Hypothalamus (tissue), 51 donors: ENCODE measurements around the gene LRP1B.
"Not testable (repeated sequence)": the region's sequence is repeated elsewhere in the genome, so short reads cannot be mapped to it uniquely, and the experiment has no call there.

Source experiments
- DNase-seq, 51 donors: peaks; one replicate each; lab custom pipeline; 2025; lab: John Stamatoyannopoulos, UW

LRP1B gene

DNA sequence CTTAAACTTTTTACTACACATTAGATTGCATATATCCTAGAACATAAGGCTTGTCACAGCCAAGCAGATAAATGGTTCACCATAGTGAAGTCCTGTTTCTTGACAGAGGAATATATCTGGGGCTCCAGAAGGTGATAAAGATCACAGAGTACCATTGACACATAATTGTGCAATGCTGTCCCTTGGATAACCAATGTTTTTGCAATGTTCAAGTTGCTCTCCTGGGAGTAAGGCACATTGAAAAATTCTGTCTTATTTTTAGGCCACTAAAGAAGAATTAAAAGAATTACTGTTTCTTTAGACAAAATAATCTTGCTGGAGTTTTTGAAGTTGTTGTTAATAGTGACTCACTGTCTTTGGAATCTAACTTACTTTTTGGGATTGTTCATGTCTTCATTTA, 1132.8 kb downstream of the LRP1B start:
- no peak for DNase-seq

DNA sequence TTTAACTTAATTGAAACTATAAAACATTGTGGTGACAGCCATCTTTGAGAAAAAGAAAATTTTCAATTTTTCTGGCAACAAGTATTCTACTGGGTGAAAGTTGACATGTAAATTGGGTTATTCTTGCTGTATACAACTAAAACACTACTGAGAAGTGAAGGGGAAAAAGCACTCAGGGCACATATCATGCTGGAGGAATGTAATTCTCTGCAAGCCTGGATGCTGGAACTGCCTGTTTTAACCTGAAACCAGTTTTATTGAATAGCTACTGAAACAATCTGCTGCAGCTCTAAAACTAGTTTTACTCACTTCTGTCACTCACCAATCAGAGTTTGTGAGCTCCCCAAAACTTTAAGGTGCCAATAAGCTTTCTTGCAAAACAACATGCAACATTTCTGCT, 1136.0 kb downstream of the LRP1B start:
- DNase-seq = no peak

DNA sequence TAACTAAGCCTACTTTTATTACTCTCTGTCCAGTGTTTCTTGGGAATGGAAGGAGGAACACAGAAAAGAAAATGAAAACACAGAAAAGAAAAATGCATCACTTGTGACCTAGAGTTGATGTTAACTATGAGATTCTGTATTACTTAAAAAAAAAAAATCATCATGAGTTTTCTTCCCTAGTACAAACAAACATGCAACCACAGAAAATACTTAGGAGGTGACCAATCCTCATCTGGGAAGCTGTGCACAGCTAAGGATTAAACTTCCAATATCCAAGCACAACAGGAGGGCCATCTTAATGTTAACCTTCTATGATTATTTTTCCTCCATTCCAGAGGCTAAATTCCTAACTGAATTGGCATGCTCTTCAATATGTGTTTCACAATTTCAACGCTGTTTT, 1140.4 kb downstream of the LRP1B start:
- no peak for DNase-seq

DNA sequence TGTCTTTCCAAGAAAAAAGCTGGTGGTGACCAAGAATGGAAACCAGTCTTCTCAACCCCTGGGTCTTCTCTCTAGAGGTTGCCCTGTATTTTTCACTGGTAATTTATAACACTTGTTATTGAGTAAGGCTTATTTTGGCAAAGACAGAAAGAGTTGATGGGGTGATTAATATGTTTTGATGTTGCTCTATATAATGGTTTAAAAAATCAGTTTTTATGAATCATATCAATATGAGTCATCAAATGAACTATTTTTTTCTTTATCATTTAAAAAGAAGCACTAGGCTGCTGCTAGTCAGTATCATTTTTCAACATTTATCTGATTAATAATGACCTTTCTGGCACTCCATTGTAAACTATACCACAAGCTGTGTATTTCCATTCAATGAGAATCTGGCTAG, 1142.2 kb downstream of the LRP1B start:
- no peak for DNase-seq

DNA sequence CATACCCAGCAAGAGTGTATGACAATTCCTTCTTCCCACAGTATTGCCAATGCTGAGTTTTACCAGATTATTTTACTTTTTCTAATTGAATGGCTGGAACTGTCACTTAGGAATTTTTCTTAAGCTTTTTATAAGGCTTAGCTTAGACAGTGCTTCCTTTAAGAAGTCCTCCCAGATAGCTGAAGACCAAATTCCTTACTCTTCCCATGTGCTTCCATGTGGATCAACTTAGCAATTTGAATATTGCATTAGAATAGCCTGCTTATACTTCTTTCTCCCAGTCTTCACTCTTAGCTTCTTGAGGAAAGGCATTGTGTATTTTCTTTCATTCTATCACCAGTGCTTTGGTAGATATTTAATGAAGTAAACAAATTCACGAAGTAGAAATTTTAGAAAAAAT, 1144.4 kb downstream of the LRP1B start:
- no peak for DNase-seq

DNA sequence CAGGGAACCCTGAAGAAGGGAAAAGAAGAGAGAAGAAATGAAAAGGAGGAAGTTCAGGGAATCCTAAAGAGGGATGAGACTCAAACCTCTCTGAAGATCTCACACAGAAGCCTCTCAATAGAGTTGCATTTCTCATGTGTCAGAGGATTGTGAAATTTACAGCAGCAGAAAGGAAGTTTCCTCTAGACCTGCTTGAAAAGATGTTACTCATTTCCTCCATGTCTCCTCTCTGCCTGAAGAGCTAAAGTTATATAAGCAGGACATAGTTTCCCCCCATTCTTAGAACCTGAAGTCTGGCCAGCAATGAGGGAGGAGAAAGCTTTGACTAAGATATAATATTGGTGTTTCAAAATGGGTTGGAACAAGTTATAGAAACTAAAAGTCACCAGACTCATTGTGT, 1155.6 kb downstream of the LRP1B start:
- no peak for DNase-seq

DNA sequence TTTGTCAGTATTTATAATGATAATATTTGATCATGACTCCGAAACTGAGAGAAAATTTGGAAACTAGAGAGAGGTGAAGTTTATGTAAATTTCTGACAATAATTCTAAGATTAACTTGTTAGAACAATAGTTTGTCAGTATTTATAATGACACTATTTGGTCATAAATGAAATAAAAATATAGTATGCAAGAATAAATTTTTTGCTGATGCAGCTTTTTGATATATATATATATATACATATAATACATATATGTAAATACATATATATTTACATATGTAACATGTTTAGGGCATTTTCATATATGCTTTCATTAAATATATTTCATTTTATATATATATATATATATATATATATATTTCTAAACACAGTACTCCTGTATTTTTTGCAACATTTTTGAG, 1158.1 kb downstream of the LRP1B start:
- DNase-seq = no peak

DNA sequence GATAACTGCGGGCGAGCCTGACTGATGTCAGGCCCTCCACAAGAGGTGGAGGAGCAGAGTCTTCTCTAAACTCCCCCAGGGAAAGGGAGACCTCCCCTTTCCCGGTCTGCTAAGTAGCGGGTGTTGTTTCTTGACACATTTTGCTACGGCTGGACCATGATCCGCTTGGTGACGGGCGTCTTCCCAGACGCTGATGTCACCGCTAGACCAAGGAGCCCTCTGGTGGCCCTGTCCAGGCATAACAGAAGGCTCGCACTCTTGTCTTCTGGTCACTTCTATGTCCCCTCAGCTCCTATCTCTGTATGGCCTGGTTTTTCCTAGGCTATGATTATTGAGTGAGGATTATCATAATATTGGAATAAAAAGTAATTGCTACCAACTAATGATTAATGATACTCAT, 1166.5 kb downstream of the LRP1B start:
- DNase-seq = not testable (repeated sequence)

DNA sequence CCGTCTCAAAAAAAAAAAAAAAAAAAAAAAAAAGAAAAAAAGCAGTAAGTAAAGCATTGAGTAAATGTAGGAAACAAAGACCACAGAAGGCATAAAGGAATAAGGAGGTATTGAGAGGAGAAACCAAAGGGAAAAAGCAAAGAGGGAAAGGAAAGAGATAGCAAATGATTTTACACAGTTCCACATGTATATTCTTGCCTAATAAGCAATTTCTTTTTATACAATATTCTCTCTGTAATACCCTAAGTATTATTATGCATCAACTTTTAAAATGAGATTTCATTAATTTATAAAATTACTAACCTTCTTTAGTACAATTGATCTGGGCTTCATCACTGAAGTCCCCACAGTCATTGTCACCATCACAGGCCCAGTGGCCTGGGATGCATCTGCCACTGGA, 1180.9 kb downstream of the LRP1B start:
- DNase-seq = no peak

DNA sequence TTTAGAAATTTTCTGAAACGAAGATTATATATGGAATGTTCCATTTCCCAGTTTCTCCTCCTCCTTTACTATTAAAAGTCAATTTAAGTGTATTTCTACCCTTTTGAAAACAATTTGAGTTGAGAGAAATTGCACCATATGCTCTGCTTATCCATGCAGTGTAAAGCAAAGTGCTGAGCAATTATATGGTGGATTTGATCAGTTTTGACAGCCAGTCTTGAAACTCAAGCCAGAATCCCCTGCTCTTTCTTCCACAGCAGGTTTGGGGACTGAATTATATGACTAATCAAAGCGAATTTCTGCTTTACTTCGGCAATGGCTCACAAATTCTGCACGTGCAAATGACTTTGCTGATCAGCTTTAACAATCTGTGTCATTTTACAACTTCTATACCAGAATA, 1183.6 kb downstream of the LRP1B start:
- no peak for DNase-seq

DNA sequence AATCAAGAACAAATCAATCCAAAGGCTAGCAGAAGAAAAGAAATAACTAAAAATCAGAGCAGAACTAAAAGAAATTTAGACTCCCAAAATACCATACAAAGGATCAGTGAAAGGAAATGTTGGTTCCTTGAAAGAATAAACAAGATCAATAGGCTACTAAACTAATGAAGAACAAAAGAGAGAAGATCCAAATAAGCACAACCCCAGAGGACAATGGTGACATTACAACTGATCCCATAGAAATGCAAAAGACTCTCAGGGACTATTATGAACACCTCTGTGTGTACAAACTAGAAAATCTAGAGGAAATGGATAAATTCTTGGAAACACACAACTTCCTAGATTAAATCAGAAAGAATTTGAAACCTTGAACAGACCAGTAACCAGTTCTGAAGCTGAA, 1186.9 kb downstream of the LRP1B start:
- DNase-seq = no peak

DNA sequence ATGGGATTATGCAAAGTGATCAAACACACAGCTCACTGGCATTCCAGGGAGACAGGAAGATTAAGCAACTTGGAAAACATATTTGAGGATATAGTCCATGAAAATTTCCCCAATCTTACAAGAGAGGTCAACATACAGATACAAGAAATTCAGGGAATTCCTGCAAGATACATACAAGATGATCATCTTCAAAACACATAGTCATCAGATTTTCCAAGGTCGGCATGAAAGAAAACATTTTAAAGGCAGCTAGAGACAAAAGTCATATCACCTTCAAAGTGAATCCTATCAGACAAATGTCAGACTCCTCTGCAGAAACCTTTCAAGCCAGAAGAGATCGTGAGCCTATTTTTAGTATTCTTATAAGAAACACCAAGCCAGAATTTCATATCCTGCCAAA, 1188.5 kb downstream of the LRP1B start:
- no peak for DNase-seq

DNA sequence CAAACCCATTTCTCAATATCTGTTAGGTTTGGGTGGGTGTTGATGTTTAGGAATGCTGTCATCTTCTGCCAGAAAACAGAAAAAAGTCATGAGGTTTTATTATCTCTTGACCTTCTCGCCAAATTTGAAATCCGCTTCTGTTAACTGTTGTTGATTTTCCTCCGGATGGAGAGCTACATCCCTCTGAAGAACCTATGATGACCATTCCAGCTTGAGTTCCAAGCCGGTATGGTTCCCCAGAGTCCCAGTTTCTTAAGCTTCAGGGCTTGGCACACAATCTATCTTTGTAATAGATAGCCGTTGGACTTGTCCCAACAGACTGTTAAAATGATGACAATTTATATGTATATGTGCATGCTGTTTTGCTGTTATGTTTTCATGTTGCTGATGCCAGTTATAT, 1201.0 kb downstream of the LRP1B start:
- DNase-seq = no peak

DNA sequence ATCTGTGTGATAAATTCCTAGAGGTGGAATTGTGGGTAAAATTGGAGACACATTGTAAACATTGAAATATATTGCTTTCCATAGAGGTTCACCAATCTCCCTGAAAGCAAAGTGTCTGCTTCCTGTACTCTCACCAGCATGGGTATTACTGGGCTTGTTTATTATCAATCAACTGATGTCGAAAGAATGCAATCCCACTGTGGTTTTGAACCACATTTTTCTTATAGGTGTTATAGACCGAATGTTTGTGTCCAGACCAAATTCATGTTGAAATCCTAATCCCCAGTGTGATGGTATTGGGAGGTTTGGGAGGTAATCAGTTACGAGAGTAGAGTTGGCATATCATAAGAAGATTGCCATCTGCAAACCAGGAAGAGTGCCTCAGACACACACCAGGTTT, 1212.4 kb downstream of the LRP1B start:
- no peak for DNase-seq

DNA sequence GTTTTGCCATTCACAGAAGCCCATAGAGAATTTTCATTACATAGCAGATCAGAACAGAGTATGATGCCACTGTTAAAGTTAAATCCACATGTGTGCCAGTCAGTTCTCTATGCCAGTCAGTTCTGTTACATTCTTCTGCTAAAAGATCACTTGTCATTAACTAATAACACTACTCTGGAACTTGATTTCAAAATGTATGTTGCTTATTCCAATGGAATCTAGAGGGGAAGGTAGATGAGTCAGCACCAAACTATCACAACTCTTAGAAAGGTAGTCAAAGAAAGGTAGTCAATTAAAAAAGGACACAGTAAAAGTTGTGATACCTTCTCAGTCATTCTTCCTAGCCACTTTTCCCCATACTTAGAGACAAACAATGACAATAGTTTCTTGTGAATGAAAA, 1214.4 kb downstream of the LRP1B start:
- DNase-seq = no peak

DNA sequence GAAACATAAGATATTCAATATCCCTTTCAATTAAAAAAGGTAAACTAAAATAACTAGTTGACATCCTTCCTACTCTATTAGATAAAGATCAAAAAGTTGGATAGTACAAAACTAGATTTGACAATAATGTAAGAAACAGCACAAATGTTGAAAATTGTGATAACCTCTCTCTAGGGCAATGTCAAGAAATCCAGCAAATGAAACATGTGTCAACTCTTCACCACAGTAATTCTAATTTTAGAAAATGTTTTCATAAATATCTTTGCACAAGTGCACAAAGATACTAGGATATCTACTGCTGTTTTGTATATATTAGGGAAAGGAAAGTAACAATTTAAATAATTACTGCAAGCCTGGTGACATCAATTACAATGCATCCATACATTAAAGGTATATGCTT, 1220.1 kb downstream of the LRP1B start:
- no peak for DNase-seq

DNA sequence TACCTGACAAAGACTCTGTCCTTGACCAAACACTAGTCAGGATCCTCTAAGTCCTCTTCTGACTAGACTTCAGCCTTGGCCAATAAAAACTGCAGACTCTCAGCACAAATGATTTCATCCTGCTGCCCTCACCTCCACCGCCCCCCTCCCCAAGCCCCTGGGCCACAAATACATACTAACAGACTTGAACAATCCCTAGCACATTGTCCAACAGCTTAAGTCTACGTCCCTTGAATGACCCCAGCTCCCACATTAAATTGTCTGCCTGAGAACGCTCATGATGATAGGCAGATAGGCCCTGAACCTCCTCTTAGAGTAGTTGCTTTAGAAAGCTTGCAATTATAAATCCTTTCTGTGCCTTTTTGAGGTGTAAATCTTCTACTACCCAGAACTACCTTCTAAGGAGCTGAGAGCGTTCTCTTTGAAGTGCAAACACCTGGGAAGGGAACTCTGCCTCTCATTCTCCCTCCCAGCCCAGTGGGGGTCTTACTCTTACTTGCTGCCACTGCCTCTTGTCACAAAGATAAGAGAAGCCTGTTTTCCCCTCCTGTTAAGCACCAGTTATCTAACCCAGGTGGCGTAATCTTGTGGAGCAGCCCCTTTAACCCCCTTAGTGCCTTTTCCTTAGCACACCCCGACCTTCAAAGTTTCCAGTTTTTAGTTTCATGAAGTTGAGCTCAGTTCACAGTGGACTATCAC, 1225.6 kb downstream of the LRP1B start:
- no peak for DNase-seq

DNA sequence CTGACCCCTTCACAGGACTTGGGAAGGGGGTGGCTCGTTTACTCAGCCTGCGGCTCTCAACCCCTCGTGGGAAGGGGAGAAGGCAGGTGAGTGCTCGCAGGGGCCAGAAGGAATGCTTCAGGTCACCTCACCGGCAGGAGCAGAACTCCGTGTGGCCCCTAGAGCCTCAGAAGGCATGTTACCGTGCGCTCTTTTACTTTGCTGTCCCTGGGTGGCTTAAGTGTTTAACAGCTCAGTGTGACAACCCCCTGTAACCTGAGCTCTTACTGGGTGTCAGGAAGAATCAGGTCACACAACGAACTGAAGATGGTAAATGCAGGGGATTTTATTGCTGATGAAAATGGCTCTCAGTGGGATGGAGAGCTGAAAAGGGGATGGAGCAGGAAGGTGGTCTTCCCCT, 1235.4 kb downstream of the LRP1B start:
- DNase-seq = no peak

DNA sequence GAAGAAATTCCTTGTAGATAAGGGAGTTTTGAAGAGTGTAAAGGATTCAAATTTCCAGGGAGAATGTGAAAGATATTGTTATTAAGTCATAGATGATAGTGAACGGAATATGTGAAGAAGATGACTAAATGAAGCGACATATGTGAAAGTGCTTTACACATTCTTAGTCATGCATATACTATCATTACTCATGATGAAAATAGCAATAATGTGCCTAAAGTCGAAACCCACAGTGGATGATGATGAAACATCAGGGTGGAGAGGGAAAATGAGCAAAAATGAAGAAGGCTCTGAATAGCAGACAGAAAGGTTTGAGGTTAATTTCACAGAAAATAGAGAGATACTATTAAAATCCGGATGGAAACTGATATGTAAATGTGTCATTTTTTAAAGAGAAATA, 1237.1 kb downstream of the LRP1B start:
- no peak for DNase-seq

DNA sequence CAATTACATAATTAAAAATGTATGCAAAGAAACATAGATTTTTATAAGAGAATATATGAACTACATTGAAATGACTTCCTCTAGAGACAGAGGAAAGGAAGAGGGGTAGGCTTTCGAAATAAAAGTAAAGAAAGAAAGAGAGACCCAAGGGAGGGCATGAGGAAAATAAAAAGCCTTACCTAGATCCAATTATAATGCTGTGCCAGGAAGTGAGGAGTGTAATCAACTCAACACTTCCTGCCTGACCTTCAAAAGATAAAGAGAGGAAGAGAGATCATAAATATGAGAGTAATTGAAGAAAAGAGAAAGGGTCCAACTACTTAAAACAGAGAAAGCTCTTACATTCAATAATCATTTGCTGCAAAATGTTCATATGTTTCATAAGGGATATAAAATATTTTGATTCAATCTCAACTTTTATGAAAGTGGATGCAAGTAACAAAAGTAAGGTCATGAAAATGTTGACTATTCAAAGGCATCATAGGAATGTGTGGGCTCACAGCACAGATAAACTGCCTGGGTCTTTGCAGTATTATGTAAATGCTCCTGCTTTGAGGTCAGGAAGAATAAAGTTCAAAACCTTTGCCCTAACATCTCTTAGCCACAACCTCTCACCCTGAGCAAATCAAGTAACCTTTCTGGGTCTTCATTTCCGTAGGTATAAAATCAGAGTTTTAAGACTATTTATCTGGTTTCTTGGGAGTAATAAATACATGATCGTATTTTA, 1237.7 kb downstream of the LRP1B start:
- no peak for DNase-seq

DNA sequence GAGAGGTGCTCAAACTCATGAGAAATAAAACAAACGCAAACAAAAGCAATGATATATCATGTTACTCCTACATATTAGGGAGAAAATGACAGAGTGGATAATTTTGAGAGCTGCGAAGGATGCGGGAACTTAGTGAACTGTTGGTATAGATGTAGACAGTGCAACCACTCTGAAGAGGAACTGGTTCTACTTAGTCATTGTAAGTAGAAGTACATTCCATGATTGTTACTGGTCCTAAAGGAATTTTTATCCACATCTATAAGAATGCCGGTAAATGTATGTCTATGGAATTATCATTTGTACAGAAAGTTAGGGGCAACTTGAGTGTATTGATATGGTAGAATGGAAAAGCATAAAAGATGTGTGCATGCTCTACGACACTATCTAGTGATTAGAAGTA, 1238.4 kb downstream of the LRP1B start:
- no peak for DNase-seq

DNA sequence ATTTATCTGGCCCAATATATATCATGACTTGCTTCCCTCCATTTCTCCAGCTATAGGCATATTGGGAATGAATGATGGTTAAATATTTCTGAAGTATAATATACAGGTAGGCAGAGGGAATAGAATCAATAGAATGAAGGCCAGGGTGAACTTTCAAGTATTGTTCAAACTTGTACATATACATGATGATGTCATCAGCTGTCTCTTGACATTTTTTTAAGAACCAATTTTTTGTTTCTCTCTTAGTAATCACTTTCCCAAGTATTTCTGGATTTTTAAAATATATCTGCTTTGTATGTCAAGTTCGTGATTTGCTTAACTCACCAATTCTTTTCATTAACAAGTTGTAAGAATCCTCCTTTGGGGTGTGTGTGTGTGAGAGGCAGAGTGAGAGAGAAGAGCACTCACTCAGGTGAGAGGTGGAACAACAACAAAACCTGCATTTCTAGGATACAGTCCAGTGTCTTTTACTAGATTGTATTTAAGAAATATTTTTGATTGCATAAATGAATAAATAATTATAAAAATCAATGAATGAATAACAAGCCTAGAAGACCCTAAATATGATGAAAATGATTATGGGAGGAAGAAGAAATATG, 1239.1 kb downstream of the LRP1B start:
- no peak for DNase-seq
